GM19238 (cell line): ENCODE results near the gene SLC43A3.
A peak's percentile ranks its signal among the peaks of the same experiment; 100 is the strongest.
"Not testable (repeated sequence)": the region's sequence is repeated elsewhere in the genome, so short reads cannot be mapped to it uniquely, and the experiment has no call there.

Source experiments
- DNase-seq: peaks from one replicate; pipeline ENCODE4 v3.0.0; 2011; ENCODE audit warnings: low spot score; ENCODE audit not compliant: insufficient read length

SLC43A3 gene

GRCh38 chr11:57407941-57408475 lies 18.9 kb downstream of the SLC43A3 start:
- no peak for DNase-seq

- no peak for DNase-seq
These were observed 19.7 kb downstream of the SLC43A3 start for GRCh38 chr11:57407010-57407920.

GRCh38 chr11:57406337-57406904 lies 20.5 kb downstream of the SLC43A3 start:
- DNase-seq = peak; percentile 32

DNA sequence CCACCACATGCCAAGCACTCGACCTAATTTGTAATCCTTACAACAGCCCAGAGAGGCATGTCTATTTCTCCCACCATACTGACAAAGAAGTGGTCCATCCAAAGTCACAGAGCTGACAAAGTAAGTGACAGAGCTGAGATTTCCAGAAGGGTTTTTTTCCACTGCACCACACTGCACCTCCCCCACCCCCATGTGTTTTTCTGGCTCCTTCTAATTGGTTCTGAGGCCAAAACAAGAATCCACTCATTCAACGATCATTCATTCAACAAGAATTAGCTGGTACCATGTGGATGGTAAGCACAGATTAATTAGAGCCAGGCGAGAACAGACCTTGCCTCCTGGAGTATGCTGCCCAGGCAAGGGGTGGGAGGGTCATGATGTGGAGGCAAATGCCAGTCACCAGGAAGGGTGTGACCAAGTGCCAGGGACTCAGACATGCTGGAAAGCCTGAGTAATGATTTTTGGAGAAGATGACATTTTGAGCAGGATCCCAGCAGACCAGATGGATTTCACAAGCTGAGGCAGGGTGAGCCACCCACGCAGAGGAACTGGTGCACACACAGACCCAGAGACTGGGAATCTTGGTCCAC lies 21.6 kb downstream of the SLC43A3 start:
- DNase-seq = no peak

GRCh38 chr11:57403802-57404147 lies 23.1 kb downstream of the SLC43A3 start:
- DNase-seq = no peak

DNA sequence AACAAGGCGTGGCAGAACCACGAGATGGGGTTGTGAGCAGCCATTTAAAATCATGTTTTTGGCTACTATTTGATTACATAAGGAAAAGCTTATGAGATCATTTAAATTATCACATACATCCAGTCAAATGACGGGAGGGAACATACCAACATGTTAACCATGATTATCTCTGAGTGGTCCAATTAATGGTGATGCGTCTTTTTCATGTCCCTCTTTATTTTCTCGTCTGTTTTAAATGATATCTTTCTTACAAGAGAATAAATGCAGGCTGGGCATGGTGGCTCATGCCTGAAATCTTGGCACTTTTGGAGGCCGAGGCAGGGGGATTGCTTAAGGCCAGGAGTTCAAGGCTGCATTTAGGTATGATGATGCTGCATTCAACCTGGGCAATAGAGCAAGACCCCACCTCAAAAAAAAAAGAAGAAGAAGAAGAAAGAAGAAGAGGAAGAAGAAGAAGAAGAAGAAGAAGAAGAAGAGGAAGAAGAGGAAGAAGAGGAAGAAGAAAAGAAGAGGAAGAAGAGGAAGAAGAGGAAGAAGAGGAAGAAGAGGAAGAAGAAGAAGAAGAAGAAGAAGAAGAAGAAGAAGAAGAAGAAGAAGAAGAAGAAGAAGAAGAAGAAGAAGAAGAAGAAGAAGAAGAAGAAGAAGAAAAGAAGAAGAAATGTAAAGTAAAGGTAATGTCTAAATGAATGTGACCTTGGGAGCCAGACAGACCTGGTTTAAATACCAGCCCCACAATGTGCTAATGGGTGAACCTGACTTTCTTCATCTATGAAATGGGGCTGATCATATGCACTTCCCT lies 23.7 kb downstream of the SLC43A3 start:
- not testable (repeated sequence) for DNase-seq

- no peak for DNase-seq
These were observed 24.5 kb downstream of the SLC43A3 start for GRCh38 chr11:57402188-57403002.

GRCh38 chr11:57399972-57400578 lies 26.8 kb downstream of the SLC43A3 start:
- no peak for DNase-seq

DNA sequence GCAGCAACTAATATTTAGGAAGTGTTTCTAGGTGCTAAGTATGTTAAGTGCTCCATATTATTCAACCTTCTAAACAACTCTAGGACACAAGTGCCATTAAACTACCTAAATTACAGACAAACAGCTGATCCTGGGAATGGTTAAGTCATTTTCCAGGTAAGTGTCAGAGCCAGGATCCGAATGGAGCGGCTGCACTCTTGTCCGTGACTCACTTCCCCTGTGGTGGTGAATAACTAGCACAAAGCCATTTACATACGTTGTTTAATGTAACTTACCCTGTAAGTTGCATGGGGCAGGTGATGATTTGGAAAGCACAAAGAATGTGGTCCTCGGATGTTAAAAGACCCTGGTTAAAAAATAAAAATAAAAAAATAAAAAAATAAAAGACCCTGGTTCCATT lies 27.7 kb downstream of the SLC43A3 start:
- DNase-seq = no peak

DNA sequence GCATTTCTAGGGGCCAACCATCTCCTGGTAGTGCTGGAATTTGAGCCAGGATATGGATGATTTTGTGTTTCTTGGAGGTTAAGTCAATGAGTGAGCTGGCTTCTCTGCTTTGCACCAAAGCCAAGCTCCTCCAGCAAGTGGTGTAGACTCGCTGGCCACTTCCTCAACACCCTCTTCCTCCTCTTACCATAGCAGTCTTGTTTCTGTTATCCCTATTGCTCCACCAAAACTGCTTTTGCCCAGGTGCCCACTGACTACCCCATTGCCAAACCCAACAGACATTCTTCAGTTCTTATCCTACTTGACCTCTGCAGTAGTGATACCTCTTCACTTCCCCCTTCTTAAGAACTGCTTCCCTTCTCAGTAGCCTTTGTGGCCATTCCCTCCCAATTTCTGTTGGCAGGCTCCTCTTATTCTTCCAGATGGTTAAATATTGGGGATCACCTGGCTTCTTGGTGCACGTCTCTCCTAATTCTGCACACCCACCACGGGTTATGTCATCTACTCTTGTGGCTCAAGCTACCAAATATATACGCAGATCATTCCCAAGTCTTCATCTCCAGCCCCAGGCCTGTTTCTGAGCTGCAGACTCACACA lies 29.4 kb downstream of the SLC43A3 start:
- DNase-seq = no peak

- no peak for DNase-seq
These were observed 30.2 kb downstream of the SLC43A3 start for GRCh38 chr11:57396744-57397143.

DNA sequence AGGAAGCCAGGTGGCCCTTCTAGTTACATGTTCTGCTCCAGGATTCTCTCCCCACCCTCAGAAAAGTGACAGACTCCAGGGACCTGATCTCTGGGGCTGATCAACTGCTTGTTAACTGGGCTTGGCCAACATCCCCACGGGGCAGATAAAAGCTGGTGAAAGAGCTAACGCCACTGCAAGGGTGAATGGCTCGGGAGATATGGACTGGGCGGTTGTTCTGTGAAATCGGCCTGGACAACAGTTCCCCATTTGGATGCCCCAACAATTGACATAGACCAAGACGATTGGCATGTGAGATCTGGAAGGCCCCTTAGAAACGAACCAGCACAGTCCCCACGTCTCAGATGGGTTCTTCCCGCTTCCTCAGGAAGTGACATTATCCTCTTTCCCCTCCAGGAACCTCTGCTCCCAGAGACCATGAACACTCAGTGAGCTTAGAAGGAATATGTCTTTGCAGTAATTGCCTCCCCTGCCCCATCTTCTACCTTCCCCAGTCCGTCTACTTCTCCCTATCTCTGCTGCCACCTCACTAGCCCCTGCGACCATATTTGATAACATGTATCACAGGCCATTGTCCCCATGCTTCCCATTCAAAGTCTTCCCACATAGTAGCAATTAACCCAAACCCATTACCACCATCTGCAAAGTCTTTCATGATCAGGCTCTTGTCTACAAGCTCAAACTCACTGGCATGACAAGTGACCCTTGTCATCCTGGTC lies 30.9 kb downstream of the SLC43A3 start:
- DNase-seq = no peak

DNA sequence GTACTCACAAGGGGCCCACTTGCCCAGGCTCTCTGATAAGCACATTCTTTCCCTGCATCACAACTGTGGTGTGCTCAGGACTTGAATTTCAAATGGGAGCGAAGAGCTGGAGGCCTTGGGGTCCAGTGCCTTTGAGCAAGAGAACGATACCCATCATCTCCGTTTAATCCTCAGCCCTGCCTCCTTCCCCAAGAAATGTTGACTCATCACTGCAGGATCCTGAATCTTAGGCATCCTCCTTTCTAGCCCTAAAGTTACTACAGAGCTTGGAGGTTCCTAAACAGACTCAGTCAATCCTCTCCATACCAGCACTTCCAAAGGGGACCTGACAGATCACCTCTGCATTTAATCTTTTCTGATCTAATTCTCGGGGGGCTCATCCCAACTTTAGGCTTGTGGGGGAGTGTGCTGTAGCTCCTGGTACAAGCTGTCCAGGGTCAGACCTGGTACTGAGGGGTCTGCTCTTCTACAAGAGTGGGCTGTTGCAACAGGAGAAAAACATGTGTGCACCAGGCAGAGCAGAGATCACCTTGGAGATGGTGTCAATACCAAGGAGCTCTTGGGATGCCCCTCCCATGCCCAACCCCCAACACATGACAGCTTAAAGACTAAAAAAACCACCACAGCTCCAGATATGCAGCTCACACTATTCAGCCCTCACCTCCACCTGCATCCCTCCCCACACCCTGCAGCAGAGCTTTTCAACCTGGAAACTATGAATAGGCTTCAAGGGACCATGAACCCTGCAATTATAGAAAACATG lies 32.5 kb downstream of the SLC43A3 start:
- DNase-seq = no peak

DNA sequence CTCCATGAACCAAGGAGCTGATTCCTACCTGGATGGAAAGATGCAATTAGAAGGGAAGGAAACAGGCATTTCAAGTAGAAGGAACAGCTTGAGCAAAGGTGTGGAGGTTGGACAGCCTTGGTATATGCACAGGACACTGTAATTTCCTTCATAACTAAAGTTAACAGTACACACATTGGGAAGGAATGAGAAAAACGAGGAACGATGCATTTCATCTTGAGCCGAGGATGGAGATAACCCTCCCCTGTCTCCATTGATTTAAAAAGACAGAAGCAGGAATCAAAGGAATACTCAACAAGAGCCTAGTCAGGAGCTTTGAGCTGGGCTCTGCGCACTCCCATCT lies 34.2 kb downstream of the SLC43A3 start:
- no peak for DNase-seq

DNA sequence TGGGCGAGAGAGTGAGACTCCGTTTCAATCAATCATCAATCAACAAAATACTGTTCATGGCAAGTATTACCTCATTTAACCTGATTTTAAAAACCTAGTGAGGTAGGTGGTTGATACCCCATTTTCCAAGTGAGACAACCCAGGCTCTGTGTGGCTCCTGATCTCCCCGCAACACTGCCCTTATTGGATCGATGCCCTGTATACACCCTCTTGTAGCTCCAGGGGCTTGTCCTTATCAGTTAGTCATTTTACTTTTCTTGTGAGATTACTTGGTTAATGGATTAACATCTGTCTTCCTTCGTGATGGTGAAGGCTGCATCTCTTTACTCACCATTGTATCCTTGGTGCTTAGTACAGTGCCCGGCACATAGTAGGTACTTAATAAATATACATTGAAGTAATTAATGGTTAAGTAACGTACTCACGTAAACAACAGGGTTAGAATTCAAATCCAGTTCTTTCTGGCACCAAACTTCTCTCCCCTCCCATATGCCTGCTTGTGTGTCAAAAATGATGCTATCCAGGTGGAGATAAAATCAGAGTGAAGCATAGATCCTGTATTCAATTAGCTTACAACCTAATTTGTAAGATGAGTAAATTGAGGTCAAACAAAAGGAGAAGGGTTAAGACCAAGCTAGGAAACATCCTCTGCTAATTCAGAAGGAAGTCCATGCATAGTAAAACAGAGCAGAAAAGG lies 34.7 kb downstream of the SLC43A3 start:
- no peak for DNase-seq

DNA sequence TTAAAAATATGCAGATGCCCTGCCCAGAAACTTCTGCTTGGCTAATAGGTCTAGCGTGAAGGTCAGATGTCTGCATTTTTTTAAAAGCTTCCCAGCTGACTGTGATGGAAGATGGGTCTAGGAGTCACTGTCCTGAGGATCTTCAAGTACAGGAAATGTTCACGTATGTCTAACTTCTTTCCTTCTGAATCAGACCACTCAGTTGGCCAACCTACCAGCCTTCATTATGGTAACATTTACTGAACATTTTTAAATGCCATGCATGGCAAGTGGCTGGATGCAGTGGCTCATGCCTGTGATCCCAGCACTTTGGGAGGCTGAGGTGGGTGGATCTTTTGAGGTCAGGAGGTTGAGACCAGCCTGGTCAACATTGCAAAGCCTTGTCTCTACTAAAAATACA lies 35.4 kb downstream of the SLC43A3 start:
- no peak for DNase-seq

DNA sequence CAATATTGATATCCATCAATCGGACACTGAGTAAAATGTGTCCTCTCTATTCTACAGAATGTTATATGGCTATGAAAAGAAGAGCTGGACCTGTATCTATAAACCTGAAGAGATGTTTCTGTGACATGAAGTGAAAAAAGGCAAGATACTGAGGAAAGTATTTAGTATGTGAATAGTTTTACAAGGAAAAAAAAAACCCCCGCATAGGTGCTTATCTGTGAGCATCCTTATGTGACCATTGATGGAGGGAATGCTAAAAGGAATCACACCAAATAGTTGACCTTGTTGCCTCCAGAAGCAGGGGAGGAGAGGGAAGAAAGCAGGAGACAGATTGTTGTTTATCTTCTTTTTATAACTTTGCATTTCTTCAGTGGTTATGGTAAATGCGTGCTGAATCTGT lies 35.8 kb downstream of the SLC43A3 start:
- DNase-seq = no peak

GRCh38 chr11:57390535-57390934 lies 36.4 kb downstream of the SLC43A3 start, which contains the start of gene PRG2:
Gene PRG2, minus strand, starts transcription at chr11:57390650. Its CDS starts 706 bp downstream, at chr11:57389944.
- DNase-seq = no peak
